DMS114 treated with DMSO at 0.1 percent for 48 hours (cell line): ENCODE measurements around the gene VKORC1L1.
A peak's percentile ranks its signal among the peaks of the same experiment; 100 is the strongest.
"Not testable (repeated sequence)": the region's sequence is repeated elsewhere in the genome, so short reads cannot be mapped to it uniquely, and the experiment has no call there.

Source experiments
- DNase-seq: peaks from one replicate; lab custom pipeline; 2025; ENCODE audit not compliant: unreplicated experiment; lab: John Stamatoyannopoulos, UW

Gene VKORC1L1

GRCh38 chr7:65872776-65873581 is at the start of gene VKORC1L1:
Gene VKORC1L1 (plus strand): TSS chr7:65873074. CDS start chr7:65873372, 298 bp downstream.
- peak; percentile 83 for DNase-seq

GRCh38 chr7:65827366-65827765 is 45.5 kb upstream of the VKORC1L1 start:
- no peak for DNase-seq

- no peak for DNase-seq
Measured at GRCh38 chr7:65832281-65832680, 40.6 kb upstream of the VKORC1L1 start.

GRCh38 chr7:65836684-65837083 is 36.2 kb upstream of the VKORC1L1 start:
- not testable (repeated sequence) for DNase-seq

- not testable (repeated sequence) for DNase-seq
Measured at GRCh38 chr7:65837541-65837956, 35.3 kb upstream of the VKORC1L1 start.

- no peak for DNase-seq
Measured at GRCh38 chr7:65839846-65840245, 33.0 kb upstream of the VKORC1L1 start.

- DNase-seq, result no peak
Measured at GRCh38 chr7:65840446-65840845, 32.4 kb upstream of the VKORC1L1 start.

GRCh38 chr7:65843616-65844015 is 29.3 kb upstream of the VKORC1L1 start:
- DNase-seq, result not testable (repeated sequence)

GRCh38 chr7:65846008-65846570 is 26.8 kb upstream of the VKORC1L1 start:
- no peak for DNase-seq

GRCh38 chr7:65853426-65853825 is 19.4 kb upstream of the VKORC1L1 start:
- not testable (repeated sequence) for DNase-seq

GRCh38 chr7:65853892-65854291 is 19.0 kb upstream of the VKORC1L1 start:
- not testable (repeated sequence) for DNase-seq

- DNase-seq, result not testable (repeated sequence)
Measured at GRCh38 chr7:65857321-65857894, 15.5 kb upstream of the VKORC1L1 start.

GRCh38 chr7:65858660-65859059 is 14.2 kb upstream of the VKORC1L1 start:
- not testable (repeated sequence) for DNase-seq

GRCh38 chr7:65866244-65866643 is 6.6 kb upstream of the VKORC1L1 start:
- not testable (repeated sequence) for DNase-seq

- DNase-seq, result not testable (repeated sequence)
Measured at GRCh38 chr7:65867681-65868080, 5.2 kb upstream of the VKORC1L1 start.

- not testable (repeated sequence) for DNase-seq
Measured at GRCh38 chr7:65869312-65869711, 3.6 kb upstream of the VKORC1L1 start.

- not testable (repeated sequence) for DNase-seq
Measured at GRCh38 chr7:65871451-65871850, 1.4 kb upstream of the VKORC1L1 start.

- not testable (repeated sequence) for DNase-seq
Measured at GRCh38 chr7:65873582-65874193, 814 bp downstream of the VKORC1L1 start.

- not testable (repeated sequence) for DNase-seq
Measured at GRCh38 chr7:65875715-65876114, 2.8 kb downstream of the VKORC1L1 start.

GRCh38 chr7:65879292-65880153 is 6.6 kb downstream of the VKORC1L1 start:
- DNase-seq, result not testable (repeated sequence)

- DNase-seq, result not testable (repeated sequence)
Measured at GRCh38 chr7:65880242-65880641, 7.4 kb downstream of the VKORC1L1 start.
